NCI-H1694 treated with DMSO at 0.1 percent for 48 hours (cell line): ENCODE results near the gene FAM131A.
A peak's percentile ranks its signal among the peaks of the same experiment; 100 is the strongest.

ENCODE experiments used
- DNase-seq: peaks from one replicate; lab custom pipeline; 2025; lab: John Stamatoyannopoulos, UW

The FAM131A gene, protein sequence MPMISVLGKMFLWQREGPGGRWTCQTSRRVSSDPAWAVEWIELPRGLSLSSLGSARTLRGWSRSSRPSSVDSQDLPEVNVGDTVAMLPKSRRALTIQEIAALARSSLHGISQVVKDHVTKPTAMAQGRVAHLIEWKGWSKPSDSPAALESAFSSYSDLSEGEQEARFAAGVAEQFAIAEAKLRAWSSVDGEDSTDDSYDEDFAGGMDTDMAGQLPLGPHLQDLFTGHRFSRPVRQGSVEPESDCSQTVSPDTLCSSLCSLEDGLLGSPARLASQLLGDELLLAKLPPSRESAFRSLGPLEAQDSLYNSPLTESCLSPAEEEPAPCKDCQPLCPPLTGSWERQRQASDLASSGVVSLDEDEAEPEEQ

DNA sequence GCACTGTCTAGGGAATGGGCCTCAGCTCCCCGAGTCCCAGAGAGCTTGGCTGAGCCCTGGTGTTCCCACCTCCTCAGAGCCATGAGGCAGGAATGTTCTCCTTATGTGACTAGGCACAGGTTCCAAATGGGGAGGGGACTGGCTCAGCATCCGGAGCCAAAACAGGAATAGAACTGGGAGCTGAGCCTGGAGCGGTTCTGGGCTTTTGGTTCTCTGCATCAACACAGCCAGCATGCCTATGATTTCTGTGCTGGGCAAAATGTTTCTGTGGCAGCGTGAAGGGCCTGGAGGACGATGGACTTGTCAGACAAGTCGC is at the start of gene FAM131A:
Gene FAM131A, plus strand, starts transcription at position 202 of the 316 bp plus-strand sequence. Its CDS starts 31 bp downstream, at position 233.
- peak; percentile 44 for DNase-seq

- DNase-seq: peak; percentile 83
Observed at GRCh38 chr3:184289426-184289938, 47.9 kb upstream of the FAM131A start.

DNA sequence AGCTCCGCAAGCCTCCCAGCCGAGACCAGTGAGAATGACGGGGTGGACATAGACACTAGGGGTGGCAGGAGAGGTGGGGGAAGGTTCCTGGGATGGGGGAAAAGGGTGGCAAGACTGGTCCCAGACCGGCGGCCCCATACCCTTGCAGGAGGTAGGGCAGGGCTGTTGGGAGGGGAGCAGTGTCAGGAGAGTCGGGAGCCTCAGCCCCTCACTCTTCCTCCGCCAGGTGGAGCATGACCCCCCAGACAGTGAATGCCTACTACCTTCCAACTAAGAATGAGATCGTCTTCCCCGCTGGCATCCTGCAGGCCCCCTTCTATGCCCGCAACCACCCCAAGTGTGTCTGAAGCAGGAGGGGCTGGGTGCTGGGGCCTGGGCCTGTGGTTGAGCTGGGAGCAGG is 47.1 kb upstream of the FAM131A start:
- DNase-seq: no peak

DNA sequence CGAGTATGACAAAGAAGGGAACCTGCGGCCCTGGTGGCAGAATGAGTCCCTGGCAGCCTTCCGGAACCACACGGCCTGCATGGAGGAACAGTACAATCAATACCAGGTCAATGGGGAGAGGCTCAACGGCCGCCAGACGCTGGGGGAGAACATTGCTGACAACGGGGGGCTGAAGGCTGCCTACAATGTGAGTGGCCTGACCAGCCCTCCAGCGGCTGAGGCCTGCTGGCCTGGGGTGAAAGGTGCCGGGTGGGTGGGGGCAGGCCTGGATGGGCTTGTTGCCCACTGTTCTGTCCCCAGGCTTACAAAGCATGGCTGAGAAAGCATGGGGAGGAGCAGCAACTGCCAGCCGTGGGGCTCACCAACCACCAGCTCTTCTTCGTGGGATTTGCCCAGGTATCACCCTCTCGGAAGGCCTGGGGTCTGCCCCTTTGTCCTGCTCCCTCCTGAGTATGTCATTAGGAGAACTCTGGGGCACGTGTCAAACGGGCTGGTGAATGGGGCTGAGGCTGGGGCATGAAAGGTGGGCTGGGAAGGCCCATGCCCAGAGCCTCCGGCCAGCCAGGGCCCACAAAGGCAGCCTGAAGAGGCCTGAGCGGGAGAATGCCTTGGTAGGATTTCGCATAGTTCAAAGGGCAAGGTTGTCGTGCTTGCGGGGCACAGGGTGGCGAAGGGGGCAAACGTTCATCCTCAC is 46.2 kb upstream of the FAM131A start:
- no peak for DNase-seq

GRCh38 chr3:184291738-184292445 is 45.5 kb upstream of the FAM131A start:
- no peak for DNase-seq

DNA sequence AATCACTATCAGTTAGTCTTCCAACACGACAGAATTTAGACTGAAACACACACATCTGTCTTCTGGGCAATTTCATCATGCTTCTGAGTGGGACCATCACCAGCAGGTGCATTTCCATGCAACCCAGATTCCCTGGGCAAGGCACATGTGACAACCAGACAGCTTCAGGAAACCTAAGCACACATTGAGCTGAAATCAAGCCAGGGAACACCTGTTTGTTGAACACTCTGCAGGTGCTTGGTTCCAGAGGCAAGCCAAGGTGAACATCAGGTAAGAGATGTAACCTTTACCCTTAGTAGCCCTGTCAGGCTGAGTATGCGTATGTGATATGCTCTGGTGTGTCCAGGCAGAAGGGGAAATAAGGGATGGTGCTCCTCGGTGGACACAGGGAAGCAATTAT is 41.6 kb upstream of the FAM131A start:
- no peak for DNase-seq

DNA sequence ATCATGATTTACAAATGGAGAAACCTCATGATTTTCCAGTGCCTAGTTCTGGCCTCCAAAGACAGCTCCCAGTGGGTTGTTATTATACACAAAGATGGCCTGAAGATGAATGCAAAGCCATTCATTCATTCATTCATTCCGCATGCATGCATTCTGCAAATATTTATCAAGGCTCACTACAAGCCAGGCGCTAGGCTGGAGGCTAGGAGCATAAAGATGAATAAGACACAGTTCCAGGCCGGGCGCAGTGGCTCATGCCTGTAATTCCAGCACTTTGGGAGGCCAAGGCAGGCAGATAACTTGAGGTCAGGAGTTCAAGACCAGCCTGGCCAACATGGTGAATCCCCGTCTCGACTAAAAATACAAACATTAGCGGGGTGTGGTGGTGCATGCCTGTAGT is 40.8 kb upstream of the FAM131A start:
- DNase-seq: no peak

- peak; percentile 92 for DNase-seq
Observed at GRCh38 chr3:184298759-184299487, 38.5 kb upstream of the FAM131A start, which contains the start of gene PSMD2. PSMD2 (plus strand) TSS chr3:184299241; CDS start chr3:184299267, 26 bp downstream.

DNA sequence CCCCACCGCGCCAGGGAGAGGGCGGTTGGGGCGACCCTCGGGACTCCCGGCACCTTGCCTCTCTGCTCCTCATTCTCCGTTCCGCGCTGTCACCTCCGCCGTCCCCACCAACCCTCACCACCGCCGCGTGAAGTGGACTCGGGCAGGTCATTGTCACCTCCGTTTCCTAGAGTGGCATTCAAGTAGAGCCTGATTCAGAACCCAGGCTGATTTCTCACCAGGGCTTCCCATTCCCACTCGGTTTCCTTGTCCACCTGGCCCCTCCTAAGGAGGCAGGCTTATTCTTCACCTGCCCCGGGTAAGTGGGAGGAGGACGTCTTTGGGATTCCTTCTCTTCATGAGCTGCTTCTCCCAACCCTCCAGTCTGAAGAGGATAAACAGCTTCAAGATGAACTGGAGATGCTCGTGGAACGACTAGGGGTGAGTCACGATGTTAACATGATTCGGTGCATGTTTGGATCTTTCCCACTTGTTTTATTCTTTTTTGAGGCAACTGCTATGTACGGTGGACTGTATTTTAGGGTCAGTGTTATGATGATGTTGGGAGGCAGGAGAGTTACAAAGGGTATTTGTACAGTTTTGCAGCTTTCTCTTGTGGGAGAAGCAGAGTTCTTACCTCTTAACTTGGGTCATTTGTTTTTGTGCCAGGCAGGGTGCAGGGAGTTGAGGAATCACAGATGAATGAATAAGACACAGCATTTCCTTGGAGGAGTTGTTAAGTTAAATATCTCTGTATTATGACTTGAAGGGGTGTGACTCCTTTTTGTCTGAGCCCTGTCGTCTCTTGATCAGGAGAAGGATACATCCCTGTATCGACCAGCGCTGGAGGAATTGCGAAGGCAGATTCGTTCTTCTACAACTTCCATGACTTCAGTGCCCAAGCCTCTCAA is 37.7 kb upstream of the FAM131A start:
- no peak for DNase-seq

DNA sequence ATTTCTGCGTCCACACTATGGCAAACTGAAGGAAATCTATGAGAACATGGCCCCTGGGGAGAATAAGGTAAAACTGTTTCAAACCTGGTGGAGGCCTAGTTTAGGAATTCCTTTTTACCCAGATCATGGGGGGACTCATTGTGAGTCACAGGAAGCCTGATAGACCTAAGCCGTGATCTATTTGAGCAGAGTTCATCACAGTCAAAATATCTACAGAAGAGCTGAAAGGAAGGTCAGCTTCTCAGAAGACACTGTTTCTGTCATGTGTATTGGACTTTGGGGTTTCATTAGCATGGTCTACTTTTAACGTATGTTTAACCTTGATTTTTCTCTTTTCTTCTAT is 37.1 kb upstream of the FAM131A start:
- no peak for DNase-seq

DNA sequence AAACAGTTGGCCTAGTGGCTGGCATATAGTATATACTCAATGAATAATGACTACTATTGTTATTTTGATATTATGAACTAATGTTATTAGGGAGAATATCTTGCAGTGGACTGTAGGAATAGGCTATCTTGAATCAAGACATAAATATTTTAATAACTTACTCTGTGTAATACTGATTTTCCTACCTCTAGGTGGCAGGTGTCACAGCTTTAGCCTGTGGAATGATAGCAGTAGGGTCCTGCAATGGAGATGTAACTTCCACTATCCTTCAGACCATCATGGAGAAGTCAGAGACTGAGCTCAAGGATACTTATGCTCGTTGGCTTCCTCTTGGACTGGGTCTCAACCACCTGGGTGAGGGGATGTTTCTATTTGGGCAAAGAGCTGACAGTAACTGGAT is 31.8 kb upstream of the FAM131A start:
- no peak for DNase-seq

GRCh38 chr3:184306341-184306972 is 30.9 kb upstream of the FAM131A start:
- no peak for DNase-seq

DNA sequence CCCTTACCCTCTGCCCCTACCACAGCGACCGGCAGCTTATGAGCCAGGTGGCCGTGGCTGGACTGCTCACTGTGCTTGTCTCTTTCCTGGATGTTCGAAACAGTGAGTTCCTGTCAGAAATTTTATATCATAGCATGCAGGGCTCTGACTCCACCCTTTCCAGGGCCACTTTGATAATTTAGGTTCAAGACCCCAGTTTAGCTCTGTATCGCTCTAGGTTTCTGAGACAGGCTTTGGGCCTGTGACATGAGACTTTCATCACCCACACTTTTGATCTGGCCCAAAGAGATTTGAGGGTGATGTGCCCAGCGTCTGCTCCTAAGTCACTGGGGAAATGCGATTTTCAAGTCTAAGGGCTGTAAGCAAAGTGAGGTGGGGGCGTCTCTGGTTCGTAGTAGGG is 29.5 kb upstream of the FAM131A start:
- DNase-seq: no peak

GRCh38 chr3:184308744-184309143 is 28.7 kb upstream of the FAM131A start:
- no peak for DNase-seq

GRCh38 chr3:184311633-184312032 is 25.8 kb upstream of the FAM131A start:
- no peak for DNase-seq

- DNase-seq: peak; percentile 87
Observed at GRCh38 chr3:184314363-184314699, 23.1 kb upstream of the FAM131A start, which contains the start of gene EIF4G1. EIF4G1 (plus strand) TSS chr3:184314606; CDS start chr3:184315797, 1,191 bp downstream.

GRCh38 chr3:184314700-184315542 is 22.5 kb upstream of the FAM131A start:
- DNase-seq: no peak

- DNase-seq: no peak
Observed at GRCh38 chr3:184315543-184315867, 21.9 kb upstream of the FAM131A start.

- DNase-seq: no peak
Observed at GRCh38 chr3:184315871-184316661, 21.3 kb upstream of the FAM131A start.
